NCI-H524 treated with DMSO at 0.1 percent for 48 hours (cell line): Measurements from ENCODE around the gene AGBL4.
"Not testable (repeated sequence)": the region's sequence is repeated elsewhere in the genome, so short reads cannot be mapped to it uniquely, and the experiment has no call there.

ENCODE experiments used
- DNase-seq: peaks from one replicate; lab custom pipeline; 2025; lab: John Stamatoyannopoulos, UW

The AGBL4 gene

DNA sequence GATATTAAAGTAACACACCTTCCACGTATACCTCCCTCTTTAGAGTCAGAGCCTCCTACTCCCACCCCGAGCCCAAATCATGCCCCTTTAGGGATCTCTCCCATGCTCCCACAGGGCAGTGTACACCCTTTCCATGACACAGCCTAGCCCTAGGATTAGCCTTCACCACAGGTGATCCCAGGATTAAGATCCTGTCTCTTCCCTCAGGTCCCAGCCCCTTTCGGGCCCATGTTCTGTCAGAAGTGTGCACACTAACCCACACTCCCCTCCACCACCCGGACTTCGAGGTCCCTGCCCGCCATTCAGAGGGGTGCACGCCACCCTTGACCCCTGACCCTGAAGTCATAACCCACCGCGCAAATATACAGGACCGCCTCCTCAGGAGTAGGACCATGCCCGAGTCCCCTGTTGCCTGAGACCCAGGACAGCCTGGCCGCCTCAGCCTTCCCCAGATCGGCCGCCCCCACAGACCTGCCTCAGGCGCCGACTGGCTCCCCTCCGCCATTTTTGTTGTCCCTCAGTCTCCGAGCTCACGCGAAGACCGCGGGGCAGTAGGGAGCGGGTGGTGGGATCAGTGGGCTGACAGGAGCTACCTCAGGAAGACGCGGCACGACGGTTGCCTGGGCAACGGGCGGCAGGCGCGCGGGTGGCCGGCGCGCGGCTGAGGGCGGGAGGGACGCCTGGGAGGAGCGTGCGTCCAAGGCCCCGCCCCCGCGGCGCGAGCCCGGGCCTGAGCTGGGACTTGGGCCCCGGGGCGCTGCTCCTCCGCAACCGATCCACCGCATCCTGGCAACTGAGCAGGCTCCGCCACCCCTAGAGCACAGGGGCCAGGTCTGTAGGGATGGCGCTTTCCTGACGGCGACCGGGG is at the start of gene AGBL4:
TSS of gene AGBL4 (minus strand) at position 663 of the 868 bp plus-strand sequence.
- peak; percentile 41 for DNase-seq

DNA sequence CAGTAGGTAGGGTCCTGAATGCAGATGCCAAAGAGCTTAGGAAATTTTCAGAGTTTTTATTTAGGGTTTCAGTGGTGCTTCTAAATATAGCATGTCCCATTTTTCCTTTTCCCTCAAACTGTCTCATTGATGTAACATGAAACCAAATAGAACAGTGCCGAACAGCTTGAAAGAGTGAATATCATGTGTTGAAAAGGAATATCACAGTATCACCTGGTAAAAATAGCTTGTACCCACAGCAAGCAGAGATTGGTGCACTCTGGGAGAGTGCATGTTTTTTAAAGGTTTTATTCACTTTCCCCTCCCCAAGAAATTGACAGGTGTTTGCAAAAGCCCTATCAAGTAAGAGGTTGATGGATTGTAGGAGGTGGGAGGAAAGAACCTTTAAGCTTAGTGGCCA is 43.1 kb upstream of the AGBL4 start:
- peak; percentile 20 for DNase-seq

DNA sequence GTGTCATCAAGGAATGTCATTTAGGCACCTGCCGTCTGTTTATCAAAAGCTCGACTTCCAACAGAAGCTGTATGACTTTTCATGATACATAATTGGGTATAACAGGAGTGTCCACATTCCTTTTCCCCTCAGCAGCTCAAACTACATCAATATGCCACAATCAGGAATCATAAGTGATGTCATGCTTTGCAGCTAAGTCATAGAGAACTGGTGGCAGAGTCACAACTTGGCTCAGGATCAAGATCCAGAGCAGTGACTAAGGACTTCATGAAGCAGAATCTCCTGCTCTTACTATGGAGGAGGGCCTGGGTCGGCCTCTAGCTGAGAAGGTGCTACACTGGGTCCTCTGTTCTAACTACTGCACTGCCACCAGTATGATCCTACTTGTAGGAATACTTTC is 36.5 kb upstream of the AGBL4 start:
- no peak for DNase-seq

DNA sequence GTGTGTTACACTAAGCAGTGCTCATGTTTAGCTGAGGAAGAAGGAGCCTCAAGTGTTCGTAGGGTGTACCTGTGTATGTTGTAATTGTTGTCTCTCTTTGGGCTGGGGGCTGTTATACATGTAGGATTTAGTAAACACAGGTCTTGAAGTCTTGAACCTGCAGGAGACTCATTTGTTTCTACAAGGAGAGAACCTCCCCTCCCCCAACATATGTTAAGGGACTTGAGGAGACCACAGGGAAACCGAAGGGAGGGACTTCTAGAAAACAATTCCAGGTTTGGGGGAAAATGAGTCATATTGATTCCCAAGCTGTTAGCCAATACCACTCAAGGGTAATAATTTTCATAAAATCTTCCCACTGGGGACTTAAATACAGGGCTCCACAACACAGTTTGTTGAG is 25.0 kb upstream of the AGBL4 start:
- DNase-seq: no peak

DNA sequence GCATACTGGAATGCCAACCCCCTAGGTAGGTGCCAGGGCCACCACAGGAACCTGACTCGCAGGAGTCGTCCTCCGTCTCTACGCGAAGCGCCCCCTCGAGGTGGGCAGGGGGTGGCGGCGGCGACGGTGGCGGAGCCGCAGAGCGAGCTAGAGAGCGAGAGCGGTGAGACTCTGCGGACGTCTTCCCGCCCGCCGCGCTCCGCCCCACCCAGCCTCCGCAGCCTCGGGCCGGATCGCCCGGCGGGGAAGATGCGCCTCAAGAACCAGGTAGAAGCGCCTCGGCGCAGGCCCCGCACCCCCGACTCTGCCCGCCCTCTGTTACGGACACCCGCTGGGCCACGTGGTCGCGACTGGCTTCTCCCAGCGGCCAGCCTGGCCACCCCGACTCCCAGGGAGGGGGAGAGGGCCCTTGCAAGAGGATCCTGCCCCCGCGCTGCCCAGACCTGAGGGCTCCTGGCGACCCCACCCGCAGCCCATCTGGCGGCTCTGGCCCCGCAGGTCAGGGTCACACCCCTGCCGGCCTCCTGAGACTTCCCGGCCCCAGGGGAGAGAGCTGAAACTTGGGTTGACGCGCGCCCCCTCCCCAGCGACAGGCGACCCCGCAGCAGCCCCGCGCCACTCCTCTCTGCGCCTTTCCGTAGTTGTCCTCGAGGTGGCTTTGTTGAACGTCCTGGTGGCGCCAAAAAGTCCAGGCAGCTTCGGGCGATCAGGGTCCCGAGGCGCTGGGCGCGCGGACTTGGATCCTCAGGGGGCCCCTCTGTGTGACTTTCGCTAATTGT is 24.4 kb upstream of the AGBL4 start:
- no peak for DNase-seq

DNA sequence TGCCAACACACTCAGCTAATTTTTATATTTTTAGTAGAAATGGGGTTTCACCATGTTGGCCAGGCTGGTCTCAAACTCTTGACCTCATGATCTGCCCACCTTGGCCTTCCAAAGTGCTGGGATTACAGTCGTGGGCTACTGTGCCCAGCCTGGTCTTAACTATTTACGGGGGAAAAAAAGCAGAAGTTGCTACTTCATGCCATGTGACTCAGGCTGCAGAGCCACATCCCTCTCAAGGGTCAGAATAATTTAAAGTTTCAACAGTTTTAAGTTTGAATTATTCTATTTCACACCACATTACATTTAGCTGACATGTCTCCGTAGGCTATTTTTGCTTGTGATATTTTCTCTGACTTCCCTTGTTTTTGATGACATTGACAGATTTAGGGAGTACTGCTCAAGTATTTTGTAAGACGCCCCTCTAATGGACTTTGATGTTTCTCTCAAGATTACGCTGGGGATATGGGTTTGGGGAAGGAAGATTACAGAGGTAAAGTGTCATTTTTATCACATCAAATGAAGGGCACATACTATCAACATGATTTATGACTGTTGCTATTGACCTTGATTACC is 14.6 kb upstream of the AGBL4 start:
- no peak for DNase-seq

DNA sequence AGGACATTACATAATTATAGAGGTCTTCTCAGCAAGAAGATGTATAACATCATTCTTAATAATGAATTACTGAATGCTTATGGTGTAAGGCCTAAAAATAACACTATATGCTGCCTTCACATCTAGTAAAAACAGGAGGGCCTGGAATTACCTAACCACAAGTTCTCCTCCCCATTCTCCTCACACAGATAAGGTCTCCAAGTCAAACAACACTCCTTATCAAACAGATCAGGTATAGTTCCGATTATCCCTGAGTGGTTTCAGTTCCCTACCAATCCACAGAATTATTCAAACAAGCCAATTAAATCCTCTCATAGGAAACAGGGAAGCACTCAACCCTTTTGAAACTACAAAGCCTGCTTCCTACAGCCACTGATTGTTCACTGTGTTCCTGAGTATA is 4.0 kb upstream of the AGBL4 start:
- no peak for DNase-seq

DNA sequence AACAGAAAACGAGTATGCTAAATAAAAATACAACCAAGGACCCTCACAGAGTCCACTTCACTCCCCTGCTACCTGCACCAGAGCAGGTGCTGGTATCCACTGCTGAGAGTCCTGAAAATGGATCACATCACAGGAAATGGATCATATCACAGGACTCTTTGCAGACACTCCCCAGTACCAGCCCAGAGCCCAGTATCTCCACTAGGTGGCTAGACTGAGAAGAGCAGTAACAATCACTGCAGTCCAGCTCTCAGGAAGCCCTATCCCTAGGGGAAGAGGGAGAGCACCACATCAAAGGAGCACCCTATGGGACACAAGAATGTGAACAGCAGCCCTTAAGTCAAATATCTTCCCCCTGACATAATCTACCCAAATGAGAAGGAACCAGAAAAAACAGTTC is 28.0 kb downstream of the AGBL4 start:
- no peak for DNase-seq

DNA sequence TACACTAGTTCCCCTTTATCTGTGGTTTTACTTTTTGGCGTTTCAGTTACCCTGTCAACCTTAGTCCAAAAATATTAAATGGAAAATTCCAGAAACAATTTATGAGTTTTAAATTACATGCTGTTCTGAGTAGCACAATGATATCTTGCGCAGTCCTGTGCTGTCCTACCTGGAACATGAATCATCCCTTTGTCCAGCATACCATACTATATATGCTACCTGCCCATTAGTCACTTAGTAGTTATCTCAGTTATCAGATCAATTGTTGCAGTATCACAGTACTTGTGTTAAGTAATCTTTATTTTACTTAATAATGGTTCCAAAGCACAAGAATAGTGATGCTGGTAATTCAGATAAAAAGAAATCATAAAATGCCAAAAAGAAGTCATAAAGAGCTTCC is 52.7 kb downstream of the AGBL4 start:
- no peak for DNase-seq

DNA sequence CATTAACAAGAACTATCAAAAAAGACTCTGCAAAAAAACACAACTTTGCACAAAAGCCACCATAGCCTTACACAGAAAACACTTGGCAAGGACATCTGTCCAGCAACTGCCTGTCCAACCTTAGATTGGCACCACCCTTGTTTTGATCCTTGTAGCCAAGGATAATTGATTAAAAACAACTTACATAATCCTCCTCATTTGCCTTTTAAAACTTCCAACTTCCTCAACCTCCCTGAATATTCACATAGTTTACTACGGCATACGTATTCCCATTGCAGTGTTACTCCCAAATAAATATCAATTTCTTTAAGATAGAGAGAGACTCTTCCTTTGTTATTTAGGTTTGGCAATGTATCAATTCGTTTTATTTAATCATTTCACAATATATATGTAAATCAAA is 72.4 kb downstream of the AGBL4 start:
- no peak for DNase-seq

DNA sequence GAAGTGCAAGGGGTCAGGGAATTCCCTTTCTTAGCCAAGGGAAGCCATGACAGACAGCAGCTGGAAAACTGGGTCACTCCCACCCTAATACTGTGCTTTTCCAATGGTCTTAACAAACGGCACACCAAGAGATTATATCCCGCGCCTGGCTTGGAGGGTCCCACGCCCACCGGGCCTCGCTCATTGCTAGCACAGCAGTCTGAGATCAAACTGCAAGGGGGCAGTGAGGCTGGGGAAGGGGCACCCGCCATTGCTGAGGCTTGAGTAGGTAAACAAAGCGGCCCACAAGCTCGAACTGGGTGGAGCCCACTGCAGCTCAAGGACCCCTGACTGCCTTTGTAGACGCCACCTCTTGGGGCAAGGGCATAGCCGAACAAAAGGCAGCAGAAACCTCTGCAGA is 108.5 kb downstream of the AGBL4 start:
- not testable (repeated sequence) for DNase-seq

DNA sequence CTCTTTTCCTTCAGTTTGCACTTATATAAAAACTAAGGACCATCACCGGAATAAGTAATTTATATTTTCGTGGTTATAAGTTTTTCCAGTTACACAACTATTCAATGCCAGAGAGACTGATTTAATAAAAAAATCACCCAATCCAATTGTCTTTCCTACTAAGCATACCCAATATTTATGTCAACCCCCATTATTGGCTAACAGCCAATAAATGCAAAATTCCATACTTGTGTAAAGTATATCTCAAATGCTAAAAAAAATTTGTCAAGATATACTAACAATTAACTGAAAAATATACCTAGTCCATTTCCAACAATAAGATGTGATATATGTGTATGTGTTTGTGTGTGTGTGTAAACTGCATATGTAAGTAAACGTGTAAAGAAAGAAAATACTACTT is 117.4 kb downstream of the AGBL4 start:
- no peak for DNase-seq

DNA sequence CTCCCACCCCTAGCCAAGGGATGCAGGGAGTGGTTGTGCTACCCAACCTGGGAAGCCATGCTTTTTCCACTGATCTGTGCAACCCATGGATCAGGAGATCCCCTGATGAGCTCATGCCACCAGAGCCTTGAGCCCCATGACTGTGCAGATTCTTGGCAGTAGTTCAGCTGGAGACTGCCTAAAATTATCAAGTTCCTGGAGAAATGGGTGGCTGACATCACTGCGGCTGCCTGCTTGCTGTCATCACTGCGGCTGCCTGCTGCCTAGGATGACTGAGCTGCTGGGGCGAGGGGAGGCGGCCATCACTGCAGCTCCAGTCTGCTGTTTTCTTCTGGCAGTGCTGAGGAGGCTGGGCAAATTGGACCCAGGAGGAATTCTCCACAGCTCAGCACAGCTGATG is 159.2 kb downstream of the AGBL4 start:
- no peak for DNase-seq

DNA sequence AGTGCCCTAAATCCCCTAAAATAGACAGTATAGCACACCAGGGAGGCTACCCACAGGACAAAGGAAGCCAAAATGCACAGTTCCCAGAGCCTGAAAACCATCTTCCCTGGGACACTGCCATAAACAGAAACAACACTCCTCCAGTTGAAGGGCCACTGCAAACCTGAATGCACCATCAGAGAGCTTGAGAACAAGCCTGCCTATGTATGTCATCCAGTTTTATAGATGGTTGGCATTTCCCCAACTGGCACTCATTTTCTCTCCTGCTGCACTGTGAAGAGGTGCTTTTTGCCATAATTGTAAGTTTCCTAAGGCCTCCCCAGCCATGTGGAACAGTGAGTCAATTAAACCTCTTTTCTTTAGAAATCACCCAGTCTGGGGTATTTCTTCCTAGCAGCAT is 169.0 kb downstream of the AGBL4 start:
- DNase-seq: no peak

DNA sequence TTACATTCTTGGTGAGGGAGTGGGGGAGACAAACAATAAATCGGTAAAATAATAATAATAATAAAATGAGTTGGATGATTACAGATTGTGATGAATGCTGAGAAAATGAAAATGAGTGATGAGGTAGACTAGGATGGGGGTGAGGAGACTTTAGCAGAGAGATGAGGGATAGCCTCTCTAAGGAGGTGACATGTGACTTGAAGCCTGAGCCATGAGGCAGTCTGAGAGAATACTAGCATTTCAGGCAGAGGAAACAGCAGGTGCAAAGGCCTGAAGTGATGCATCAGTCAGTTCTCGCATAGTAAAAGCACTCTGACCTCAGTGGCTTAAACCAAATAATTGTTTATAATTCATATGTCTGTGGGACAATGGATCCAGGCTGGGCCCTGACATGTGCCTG is 181.2 kb downstream of the AGBL4 start:
- DNase-seq: no peak

DNA sequence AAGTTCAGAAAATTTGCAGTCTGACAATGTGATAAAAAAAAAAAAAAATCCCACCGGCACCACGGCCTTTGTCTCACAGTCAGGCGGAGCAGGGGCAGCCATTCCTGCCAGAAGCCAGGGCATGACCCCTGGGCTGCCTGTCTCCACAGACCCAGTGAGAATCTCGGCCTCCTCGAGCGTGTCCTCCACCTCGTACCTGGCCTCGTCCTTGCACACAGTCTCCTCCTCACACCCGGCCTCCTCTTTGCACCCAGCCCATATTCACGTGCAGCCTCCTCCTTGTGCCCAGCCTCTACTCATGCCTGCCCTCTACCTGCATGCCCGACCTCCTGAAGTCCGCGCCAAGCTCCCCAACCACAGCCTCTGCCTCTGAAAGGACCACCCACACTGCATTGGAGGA is 182.0 kb downstream of the AGBL4 start:
- DNase-seq: no peak

DNA sequence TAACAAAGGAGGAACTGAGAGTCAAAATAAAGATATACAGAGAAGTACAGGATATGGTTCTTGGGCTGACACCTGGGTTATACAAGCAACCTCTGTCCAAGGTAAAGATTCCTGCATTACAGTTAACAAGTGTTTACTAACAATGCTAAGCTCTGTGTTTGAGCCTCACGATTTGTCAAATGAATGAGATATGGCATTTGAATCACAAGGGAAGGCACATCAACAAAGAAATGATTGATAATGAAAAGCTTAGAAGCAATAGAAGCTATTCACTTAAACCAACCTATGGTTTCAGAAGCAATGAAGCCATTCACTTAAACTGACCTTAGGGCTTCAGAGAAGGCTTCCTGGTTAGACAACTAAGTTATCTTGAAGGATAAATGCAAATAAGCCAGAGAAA is 199.5 kb downstream of the AGBL4 start:
- no peak for DNase-seq

DNA sequence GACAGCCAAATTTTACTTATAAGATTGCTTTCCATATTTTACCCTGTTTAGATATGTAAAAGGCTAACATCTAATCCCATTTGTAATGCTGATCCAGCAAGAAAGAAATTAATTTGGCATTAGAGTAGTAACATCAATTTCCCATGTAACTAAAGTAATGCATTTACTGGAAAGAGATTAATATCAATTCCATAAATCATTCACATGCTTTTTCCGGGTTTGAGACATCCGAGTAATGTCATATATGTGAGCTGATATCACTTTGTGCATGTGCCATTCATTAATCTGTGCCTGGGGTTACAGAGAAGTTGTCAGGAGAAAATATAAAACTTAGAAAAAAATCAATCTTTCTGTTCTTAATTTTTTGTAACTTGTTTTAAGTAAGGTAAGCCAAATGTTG is 206.1 kb downstream of the AGBL4 start:
- DNase-seq: no peak

DNA sequence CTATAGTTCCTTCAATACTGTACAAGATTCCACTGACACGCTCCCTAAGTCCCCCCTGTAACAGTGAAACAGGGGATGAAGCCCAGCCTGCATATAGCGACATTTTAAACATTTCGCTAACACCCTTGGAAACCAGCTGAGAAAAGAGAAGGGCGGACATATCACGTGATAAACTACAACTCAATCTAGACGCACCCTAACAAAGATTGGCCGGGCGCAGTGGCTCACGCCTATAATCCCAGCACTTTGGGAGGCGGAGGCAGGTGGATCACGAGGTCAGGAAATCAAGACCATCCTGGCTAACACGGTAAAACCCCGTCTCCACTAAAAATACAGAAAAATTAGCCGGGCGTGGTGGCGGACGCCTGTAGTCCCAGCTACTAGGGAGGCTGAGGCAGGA is 236.7 kb downstream of the AGBL4 start:
- DNase-seq: not testable (repeated sequence)

DNA sequence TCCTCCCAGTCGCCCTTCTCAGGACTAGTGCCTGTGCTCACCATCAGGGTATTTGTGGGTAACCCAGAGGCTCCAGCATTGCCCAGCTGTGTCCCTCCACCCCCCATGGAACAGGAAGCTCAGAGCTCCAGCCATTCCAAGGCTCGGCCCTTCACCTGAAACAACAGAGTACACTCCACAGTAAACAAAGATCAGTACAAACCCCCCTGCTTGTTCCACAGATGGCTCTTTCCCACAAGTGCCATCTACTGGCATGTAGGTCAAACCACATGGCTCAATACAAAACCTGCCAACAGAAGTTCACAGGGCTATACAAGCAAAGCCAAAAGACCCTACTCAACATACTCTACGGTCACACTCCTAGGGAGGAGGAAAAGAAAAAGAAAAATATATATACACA is 258.7 kb downstream of the AGBL4 start:
- peak; percentile 5 for DNase-seq

DNA sequence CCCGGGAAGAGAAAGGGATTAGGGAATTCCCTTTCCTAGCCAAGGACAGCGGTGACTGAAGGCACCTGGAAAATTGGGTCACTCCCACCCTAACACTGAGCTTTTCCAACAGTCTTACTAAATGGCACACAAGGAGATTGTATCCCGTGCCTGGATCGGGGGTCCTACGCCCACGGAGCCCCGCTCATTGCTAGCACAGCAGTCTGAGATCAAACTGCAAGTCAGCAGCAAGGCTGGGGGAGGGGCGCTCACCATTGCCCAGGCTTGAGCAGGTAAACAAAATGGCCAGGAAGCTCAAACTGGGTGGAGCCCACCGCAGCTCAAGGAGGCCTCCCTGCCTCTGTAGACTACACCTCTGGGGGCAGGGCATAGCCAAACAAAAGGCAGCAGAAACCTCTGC is 285.6 kb downstream of the AGBL4 start:
- DNase-seq: not testable (repeated sequence)

DNA sequence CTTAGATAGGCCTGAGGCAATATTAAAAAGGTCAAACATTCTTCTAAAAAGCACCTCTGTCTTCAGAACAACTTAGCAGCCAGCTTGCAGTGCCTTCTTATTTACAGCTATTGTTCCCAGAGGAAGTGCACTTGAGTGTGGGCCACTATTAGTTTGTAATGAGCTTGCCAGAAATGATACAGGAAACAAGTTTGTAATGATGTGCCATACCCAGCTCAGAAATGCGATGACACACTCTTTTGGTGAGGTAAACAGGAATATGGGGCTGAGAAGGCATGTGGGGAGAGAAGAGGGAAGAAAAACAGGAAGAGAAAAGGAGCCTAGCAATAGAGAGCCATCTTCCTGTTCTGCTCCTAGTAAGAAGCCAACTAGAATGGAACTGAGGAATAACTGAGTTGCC is 295.4 kb downstream of the AGBL4 start:
- no peak for DNase-seq

DNA sequence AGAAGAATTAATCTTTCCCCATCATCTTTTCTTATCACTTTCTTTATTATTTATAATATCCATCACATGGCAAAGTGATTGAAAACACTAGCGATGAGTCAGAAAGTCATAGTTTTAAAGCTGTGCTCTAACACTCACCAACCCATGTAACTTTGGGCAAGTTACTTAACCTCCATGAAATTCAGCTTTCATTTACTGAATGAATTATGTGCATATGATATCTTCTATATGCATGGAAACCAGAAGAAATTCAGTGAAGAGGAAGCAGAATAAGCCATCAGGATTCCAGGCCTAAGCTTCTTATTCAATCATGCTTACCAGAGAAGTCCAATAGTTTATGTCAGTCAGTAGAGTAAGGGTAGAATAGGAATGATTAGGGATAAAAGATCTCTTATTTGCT is 300.1 kb downstream of the AGBL4 start:
- DNase-seq: no peak
